ENCODE results near the gene FSTL4.

DNA sequence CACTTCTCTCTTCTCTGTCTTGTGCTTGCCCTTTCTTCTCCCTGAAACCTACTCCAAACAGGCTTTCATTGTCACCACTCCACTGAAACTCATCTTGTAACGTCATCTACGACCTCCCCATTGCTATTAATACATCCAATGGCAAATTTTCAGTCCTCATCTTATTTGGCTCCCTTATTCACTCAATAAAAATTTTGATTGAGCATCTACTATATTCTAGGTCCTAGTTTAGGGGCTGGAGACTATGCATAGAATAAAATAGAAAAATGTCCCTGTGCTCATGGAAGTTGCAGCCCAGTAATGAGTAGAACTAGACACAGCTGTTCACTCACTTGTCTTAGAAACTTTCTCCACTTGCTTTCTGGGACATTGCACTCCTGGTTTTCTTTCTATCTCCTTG lies 24.9 kb upstream of the FSTL4 start:
- TF ChIP-seq, protein P1, sequence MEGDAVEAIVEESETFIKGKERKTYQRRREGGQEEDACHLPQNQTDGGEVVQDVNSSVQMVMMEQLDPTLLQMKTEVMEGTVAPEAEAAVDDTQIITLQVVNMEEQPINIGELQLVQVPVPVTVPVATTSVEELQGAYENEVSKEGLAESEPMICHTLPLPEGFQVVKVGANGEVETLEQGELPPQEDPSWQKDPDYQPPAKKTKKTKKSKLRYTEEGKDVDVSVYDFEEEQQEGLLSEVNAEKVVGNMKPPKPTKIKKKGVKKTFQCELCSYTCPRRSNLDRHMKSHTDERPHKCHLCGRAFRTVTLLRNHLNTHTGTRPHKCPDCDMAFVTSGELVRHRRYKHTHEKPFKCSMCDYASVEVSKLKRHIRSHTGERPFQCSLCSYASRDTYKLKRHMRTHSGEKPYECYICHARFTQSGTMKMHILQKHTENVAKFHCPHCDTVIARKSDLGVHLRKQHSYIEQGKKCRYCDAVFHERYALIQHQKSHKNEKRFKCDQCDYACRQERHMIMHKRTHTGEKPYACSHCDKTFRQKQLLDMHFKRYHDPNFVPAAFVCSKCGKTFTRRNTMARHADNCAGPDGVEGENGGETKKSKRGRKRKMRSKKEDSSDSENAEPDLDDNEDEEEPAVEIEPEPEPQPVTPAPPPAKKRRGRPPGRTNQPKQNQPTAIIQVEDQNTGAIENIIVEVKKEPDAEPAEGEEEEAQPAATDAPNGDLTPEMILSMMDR (IDR thresholded peaks at IDR 0.05; ENCODE audit: poor library complexity, severe bottlenecking), result no peak
- TF ChIP-seq EP300 (conservative IDR thresholded peaks at IDR 0.05; ENCODE audit: poor library complexity, severe bottlenecking), result no peak
- no peak for TF ChIP-seq TAF1 (IDR thresholded peaks at IDR 0.05; ENCODE audit: low read depth)
- TF ChIP-seq SMC3 (conservative IDR thresholded peaks at IDR 0.05; ENCODE audit: poor library complexity), result no peak
- TF ChIP-seq, protein P2, sequence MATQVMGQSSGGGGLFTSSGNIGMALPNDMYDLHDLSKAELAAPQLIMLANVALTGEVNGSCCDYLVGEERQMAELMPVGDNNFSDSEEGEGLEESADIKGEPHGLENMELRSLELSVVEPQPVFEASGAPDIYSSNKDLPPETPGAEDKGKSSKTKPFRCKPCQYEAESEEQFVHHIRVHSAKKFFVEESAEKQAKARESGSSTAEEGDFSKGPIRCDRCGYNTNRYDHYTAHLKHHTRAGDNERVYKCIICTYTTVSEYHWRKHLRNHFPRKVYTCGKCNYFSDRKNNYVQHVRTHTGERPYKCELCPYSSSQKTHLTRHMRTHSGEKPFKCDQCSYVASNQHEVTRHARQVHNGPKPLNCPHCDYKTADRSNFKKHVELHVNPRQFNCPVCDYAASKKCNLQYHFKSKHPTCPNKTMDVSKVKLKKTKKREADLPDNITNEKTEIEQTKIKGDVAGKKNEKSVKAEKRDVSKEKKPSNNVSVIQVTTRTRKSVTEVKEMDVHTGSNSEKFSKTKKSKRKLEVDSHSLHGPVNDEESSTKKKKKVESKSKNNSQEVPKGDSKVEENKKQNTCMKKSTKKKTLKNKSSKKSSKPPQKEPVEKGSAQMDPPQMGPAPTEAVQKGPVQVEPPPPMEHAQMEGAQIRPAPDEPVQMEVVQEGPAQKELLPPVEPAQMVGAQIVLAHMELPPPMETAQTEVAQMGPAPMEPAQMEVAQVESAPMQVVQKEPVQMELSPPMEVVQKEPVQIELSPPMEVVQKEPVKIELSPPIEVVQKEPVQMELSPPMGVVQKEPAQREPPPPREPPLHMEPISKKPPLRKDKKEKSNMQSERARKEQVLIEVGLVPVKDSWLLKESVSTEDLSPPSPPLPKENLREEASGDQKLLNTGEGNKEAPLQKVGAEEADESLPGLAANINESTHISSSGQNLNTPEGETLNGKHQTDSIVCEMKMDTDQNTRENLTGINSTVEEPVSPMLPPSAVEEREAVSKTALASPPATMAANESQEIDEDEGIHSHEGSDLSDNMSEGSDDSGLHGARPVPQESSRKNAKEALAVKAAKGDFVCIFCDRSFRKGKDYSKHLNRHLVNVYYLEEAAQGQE (IDR thresholded peaks at IDR 0.05; ENCODE audit: borderline replicate concordance), result no peak
- TF ChIP-seq EZH2 (IDR thresholded peaks at IDR 0.05; ENCODE audit: borderline replicate concordance, insufficient read depth, low read length, poor library complexity, severe bottlenecking), result no peak
- TF ChIP-seq RAD21 (conservative IDR thresholded peaks at IDR 0.05), result no peak

Data from neural cell (in vitro differentiated cells).